ENCODE measurements around the gene TMPRSS9.

DNA sequence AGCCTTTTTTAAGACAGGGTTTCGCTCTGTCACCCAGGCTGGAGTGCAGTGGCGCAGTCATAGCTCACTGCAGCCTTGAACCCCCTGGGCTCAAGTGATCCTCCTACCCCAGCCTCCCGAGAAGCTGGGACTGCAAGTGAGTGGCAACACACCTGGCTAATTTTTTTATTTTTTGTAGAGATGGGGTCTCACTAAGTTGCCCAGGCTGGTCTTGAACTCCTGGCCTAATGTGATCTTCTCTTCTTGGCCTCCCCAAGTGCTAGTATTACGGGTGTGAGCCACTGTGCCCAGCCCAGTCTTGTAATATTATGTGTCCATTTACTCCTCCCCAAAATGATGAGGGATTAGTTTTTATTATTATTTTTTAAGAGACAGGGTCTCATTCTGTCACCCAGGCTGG lies 49.0 kb upstream of the TMPRSS9 start:
- TF ChIP-seq, protein P1, sequence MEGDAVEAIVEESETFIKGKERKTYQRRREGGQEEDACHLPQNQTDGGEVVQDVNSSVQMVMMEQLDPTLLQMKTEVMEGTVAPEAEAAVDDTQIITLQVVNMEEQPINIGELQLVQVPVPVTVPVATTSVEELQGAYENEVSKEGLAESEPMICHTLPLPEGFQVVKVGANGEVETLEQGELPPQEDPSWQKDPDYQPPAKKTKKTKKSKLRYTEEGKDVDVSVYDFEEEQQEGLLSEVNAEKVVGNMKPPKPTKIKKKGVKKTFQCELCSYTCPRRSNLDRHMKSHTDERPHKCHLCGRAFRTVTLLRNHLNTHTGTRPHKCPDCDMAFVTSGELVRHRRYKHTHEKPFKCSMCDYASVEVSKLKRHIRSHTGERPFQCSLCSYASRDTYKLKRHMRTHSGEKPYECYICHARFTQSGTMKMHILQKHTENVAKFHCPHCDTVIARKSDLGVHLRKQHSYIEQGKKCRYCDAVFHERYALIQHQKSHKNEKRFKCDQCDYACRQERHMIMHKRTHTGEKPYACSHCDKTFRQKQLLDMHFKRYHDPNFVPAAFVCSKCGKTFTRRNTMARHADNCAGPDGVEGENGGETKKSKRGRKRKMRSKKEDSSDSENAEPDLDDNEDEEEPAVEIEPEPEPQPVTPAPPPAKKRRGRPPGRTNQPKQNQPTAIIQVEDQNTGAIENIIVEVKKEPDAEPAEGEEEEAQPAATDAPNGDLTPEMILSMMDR (conservative IDR thresholded peaks at IDR 0.05; ENCODE audit: low read length): no peak
- no peak for TF ChIP-seq EZH2phosphoT487 (IDR thresholded peaks at IDR 0.05; ENCODE audit: borderline replicate concordance)
